Neural crest cell (in vitro differentiated cells): ENCODE measurements around the gene ALDH4A1. TPM values are rescaled to one million over a fixed set of nuclear protein-coding genes. Genes with fewer than 3 reads are reported as not detected.

Experiments
- DNase-seq: peaks from one replicate; pipeline ENCODE4 v3.0.0; 2021; ENCODE audit warnings: low read depth, mixed read lengths, low spot score
- H3K27ac Mint-ChIP-seq: one replicate; pipeline ENCODE4 v1.8.0; 2021; ENCODE audit warnings: mild to moderate bottlenecking, mixed read lengths; ENCODE audit not compliant: unreplicated experiment
- H3K27me3 Mint-ChIP-seq: 2 replicates; pipeline ENCODE4 v1.8.0; 2021; ENCODE audit warnings: low read depth, mild to moderate bottlenecking, mixed read lengths
- H3K36me3 Mint-ChIP-seq: 2 replicates; pipeline ENCODE4 v1.8.0; 2021; ENCODE audit warnings: low read depth, mild to moderate bottlenecking, mixed read lengths
- H3K4me1 Mint-ChIP-seq: 2 replicates; pipeline ENCODE4 v1.8.0; 2021; ENCODE audit warnings: mixed read lengths
- H3K4me3 Mint-ChIP-seq: one replicate; pipeline ENCODE4 v1.8.0; 2021; ENCODE audit warnings: mild to moderate bottlenecking, mixed read lengths
- H3K9me3 Mint-ChIP-seq: 2 replicates; pipeline ENCODE4 v1.8.0; 2021; ENCODE audit warnings: mixed read lengths
- total RNA-seq: library from RNA; stranded (reverse); gene quantifications from 2 replicates; pipeline ENCODE4 v1.2.1, GENCODE V29; 2021
- TF ChIP-seq, protein P1 (sequence below): fragments of 200-600 bp; sonication (generic); conservative IDR thresholded peaks from 2 replicates; pipeline ENCODE4 v1.5.0; 2021; ENCODE audit warnings: antibody characterized with exemption, mild to moderate bottlenecking

Gene ALDH4A1
- total RNA-seq, 1 donor from 2014 or later = 19.5 TPM

DNA sequence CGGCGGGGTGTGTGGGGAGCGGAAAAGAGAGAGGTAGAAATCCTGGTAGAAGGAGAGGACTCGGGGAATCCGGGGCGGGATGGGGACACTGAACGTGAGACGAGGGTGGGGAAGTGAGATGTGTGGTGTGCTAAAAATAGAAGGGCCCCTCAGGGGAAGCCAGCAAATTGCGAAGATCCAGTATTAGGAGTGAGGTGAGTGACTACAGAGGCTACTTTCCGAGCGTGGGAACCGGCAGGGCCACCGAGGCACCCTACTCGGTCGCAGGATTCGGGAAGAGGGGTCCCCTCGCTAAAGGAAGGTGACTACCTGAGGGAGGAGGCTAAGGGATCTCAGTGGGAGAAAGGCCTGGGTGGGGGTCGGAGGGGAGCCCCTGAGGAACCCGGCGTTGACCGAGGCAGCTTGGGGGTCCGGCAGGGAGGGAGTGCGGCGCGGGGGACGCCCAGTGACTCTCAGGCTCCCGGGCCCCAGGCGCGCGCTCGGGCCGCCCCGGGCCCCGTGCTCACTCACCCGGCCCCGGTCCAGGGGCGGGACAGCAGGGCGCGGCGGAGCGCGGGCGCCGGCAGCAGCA is 318 bp downstream of the ALDH4A1 start:
- no peaks in the 10 kb centered on the region for H3K36me3 Mint-ChIP-seq
- no peak for DNase-seq
- peak overlapping the region; percentile 98 for H3K4me3 Mint-ChIP-seq
- H3K27ac Mint-ChIP-seq = peak overlapping the region; percentile 99
- no peaks in the 10 kb centered on the region for H3K27me3 Mint-ChIP-seq
- TF ChIP-seq, protein P1, sequence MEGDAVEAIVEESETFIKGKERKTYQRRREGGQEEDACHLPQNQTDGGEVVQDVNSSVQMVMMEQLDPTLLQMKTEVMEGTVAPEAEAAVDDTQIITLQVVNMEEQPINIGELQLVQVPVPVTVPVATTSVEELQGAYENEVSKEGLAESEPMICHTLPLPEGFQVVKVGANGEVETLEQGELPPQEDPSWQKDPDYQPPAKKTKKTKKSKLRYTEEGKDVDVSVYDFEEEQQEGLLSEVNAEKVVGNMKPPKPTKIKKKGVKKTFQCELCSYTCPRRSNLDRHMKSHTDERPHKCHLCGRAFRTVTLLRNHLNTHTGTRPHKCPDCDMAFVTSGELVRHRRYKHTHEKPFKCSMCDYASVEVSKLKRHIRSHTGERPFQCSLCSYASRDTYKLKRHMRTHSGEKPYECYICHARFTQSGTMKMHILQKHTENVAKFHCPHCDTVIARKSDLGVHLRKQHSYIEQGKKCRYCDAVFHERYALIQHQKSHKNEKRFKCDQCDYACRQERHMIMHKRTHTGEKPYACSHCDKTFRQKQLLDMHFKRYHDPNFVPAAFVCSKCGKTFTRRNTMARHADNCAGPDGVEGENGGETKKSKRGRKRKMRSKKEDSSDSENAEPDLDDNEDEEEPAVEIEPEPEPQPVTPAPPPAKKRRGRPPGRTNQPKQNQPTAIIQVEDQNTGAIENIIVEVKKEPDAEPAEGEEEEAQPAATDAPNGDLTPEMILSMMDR = no peak
- peaks cover 35% of the 10 kb centered on the region for H3K4me1 Mint-ChIP-seq
- no peaks in the 10 kb centered on the region for H3K9me3 Mint-ChIP-seq

DNA sequence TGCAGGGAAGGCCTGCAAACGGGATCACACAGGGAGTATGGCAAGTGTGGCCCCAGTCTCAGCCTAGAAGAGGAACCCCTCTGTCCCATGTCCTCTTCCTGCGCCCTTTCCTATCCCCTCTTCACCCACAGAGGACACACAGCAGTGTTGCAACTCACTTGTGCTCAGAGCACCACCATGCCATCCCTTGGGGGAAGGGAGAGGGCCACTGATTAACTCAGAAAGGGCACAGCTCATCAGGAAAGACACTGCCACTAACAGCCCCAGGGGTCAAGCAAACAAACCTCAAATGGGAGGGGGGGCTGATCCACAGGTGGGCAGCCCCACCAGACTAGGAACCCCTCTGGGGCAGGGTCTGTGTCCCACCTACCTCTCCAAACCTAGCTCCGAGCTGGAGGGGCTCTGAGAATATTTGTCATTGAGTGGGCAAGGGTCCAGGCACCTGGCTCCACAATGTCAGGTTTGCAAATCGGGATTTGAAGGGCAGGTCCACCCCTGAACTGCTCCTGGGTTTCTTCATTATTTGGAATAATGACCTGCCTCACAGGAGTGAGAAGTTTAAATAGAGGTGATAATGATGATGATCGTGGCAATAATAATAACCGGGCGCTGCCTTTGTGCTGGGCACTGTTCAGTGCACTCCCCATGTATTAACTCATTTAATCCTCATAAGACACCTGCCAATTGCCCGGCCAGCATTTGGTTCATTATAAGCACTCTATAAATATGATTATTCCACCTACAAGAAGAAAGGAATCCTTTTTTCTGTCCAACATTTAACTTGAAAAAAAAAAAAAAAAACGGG is 1.0 kb downstream of the ALDH4A1 start:
- TF ChIP-seq, protein P1 = no peak
- DNase-seq = no peak
- Mint-ChIP-seq H3K9me3 (no peaks in the 10 kb centered on the region), H3K27me3 (no peaks in the 10 kb centered on the region), H3K36me3 (no peaks in the 10 kb centered on the region), H3K4me1 (peaks cover 32% of the 10 kb centered on the region), H3K27ac (peak overlapping the region; percentile 99), H3K4me3 (peak overlapping the region; percentile 98)

DNA sequence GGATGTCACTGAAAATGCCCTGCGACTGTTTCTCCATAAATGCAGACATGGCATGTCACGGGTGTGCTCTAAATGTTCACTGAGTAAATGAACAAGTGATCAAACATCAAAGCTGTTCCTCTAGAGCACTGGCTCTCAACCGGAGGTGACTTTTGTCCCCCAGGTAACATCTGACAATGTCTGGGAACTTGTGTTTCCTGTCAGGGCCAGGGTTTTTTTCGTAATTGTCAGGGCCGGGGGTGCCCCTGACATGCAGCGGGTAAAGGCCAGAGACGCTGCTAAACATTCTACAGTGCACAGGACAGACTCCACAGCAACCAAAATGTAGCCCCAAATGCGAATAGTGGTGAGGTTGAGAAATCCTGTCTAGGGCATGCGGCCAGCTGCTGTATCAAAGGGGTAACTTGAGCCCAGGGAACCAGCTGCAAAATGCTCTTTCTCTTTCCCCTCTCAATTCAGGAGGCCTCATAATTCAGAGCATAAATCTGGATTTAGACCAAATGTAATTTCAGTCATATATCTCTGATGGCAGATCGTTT is 2.0 kb downstream of the ALDH4A1 start:
- peaks cover 32% of the 10 kb centered on the region for H3K4me1 Mint-ChIP-seq
- H3K27ac Mint-ChIP-seq = no peak overlapping the region
- no peaks in the 10 kb centered on the region for H3K36me3 Mint-ChIP-seq
- TF ChIP-seq, protein P1 = no peak
- no peaks in the 10 kb centered on the region for H3K9me3 Mint-ChIP-seq
- no peaks in the 10 kb centered on the region for H3K27me3 Mint-ChIP-seq
- no peak for DNase-seq
- H3K4me3 Mint-ChIP-seq = peak overlapping the region; percentile 98

DNA sequence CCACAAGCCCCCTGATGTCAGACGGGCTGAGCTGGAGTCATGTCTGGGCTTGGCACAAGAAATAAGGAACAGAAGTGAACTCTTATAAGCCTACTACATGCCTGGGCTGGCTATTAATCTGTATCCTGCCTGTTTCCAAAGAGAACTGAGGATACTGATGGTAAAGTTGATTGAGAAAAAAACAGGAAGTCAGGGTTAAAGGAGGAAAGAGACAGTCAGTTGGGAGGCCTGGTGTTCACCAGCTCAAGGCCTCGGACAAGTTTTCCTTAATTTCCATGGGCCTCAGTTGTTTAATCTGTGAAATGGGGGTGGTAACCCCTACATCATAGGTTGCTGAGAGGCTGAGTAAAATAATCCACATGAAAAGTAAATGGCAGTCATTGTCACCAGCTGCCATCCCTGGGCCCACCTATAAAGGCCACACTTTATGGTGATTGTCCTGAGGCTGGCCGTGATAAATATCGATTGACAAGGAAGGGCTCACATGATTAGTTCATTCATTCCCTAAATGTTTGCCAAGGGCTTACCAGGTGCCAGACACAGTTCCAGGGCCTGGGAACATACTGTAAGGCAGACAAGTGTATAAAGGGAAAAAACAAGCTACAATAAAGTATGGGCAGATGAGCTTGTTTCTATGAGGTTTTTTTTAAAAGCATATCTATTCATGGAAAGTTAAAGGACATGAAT is 2.8 kb downstream of the ALDH4A1 start:
- peak overlapping the region; percentile 26 for H3K4me3 Mint-ChIP-seq
- DNase-seq = no peak
- H3K27ac Mint-ChIP-seq = no peak overlapping the region
- H3K27me3 Mint-ChIP-seq = no peaks in the 10 kb centered on the region
- H3K4me1 Mint-ChIP-seq = peaks cover 37% of the 10 kb centered on the region
- no peaks in the 10 kb centered on the region for H3K36me3 Mint-ChIP-seq
- H3K9me3 Mint-ChIP-seq = no peaks in the 10 kb centered on the region
- TF ChIP-seq, protein P1 = no peak

DNA sequence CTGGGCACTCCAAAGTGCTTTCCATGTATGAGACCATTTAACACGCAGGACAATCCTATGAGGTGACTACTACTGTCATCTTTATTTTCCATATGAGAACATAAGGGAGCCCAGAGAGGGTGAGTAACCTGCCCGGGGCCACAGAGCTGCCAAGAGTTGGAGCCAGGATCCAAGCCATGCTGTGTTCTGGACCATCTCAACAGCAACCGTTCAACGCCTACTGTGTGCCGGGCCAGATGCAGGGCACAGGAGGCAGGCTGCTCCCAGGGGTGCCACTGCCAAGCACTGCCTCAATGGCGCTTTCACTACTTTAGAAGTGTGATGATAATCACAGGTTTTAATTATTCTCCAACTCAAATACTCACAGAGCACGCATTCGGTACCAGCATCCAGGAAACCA is 3.8 kb downstream of the ALDH4A1 start:
- H3K4me3 Mint-ChIP-seq = peak overlapping the region; percentile 64
- no peaks in the 10 kb centered on the region for H3K36me3 Mint-ChIP-seq
- H3K9me3 Mint-ChIP-seq = no peaks in the 10 kb centered on the region
- H3K4me1 Mint-ChIP-seq = peaks cover 34% of the 10 kb centered on the region
- no peaks in the 10 kb centered on the region for H3K27me3 Mint-ChIP-seq
- DNase-seq = no peak
- TF ChIP-seq, protein P1 = no peak
- H3K27ac Mint-ChIP-seq = no peak overlapping the region
